Middle frontal gyrus (tissue), 1 donor: Measurements from ENCODE around the gene PIP5K1C.
"Not testable (repeated sequence)": the region's sequence is repeated elsewhere in the genome, so short reads cannot be mapped to it uniquely, and the experiment has no call there.

Experiments used
- DNase-seq: peaks from one replicate; pipeline ENCODE4 v3.0.0-alpha.2; 2015; ENCODE audit warnings: low spot score; ENCODE audit errors: extremely low spot score

The PIP5K1C gene

DNA sequence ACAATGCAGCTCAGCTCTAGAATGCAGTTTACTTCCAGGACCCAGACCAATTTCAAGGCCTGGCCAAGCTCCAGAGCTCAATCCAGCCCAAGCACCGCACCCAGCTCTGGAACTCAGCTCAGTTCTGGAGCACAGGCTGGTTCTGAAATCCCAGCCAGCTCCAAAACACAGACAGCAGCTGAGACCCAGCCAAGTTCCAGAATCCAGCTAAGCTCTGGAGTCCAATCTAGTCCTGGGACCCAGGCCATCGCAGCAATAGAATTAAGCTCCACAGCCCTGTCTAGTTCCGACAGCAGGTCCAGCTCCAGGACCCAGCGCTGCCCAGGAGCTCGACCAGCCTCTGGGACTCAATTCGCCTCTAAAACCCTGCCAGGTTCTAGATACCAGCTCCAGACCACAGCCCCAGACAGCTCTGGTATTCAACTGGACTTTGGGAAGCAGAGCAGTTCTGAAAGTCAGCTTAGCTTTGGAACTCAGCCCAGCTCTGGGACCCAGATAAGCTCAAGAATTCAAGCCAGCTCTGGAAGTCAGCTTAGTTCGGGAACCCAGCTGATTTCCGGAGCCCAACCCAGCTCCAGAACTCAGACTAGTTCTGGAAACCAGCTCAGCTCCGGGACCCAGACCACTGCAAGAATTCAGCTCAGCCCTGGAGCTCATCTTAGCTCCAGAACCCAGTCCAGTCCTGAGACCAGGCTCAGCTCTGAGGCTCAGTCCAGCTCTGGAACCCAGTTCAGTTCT is 108.2 kb downstream of the PIP5K1C start:
- DNase-seq, result no peak

DNA sequence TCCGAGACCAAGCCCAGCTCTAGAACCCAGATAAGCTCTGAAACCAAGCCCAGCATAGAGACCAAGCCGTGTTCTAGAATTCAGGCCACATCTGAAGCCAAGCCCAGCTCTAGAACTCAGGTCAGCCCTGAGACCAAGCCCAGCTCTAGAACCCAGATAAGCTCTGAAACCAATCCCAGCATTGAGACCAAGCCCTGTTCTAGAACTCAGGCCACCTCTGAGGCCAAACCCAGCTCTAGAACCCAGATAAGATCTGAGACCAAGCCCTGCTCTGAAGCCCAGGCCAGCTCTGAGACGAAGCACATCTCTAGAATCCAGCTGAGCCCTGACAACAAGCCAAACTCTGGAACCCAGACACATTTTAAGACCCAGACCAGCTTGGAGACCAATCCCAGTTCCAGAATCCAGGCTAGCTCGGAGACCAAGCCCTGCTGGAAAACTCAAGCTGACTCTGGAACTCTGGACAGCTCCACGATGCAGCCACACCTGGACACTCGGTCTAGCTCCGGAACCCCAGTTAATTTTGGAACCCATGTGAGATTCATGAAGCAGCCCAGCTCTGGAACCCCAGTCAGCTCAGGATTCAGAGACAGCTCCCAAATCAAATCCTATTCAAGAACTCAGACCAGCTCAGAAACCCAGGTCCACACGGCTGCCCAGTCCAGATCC is 109.1 kb downstream of the PIP5K1C start:
- no peak for DNase-seq

DNA sequence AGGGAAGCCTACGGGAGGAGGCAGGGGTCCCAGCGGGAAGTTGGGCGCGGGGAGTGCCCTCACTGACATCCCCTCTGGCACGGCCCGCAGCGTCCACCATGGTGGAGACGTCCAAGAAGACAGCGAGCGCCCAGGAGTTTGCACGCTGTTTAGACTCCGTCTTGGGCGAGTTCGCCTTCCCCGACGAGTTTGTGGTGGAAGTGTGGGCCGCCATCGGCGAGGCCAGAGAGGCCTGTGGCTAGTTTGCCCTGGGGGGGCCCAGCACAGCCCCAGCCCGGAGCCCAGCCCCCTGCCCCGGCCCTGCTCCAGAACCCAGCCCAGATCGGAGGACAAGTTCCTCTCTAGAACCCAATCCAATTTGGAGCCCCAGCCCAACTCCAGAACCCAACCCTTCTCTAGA is 110.3 kb downstream of the PIP5K1C start:
- DNase-seq, result no peak

DNA sequence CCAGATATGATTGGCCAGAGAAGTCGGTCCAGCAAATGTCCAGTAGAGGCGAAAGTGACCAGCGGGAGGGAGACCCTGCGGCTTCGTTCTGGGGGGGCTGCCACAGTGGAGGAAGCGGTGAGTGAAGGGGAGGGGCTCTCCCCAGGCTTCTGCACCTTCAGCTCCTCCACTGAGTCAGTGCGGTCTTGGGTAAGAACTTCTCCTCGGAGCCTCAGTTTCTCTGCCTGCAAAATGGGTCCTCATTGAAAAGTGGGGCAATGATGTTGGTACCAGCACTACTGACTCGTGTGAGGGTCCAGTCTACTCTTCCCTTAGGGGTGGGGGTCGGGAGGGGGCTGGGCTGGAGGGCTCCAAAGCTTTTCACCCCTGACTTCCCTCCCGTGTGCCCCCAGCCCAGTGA is 110.8 kb downstream of the PIP5K1C start:
- DNase-seq, result no peak

DNA sequence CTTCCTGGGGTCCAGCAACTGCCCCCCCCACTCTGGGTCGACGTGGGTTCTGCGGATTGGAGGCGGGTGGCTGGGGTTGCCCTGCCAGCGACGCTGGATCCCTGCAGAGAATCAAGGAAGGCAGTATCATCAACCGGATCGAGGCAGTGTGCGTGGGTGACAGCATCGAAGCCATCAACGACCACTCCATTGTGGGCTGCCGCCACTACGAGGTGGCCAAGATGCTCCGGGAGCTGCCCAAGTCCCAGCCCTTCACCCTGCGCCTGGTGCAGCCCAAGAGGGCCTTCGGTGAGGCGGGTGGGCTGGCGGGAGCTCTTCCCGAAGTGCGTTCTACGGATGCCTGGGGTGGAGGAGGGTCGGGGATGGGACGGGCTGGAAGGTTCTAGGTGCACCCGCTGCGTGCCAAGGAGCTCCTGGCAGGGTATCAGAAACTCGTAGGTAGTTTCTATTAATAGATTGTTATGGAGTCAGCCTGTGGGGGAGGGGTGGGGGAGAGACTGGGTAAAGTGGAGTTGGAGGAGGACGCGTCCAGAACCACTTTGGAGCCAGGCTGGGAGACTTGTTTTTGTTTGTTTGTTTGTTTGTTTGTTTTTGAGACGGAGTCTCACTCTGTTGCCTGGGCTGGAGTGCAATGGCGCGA is 113.4 kb downstream of the PIP5K1C start:
- DNase-seq, result no peak

DNA sequence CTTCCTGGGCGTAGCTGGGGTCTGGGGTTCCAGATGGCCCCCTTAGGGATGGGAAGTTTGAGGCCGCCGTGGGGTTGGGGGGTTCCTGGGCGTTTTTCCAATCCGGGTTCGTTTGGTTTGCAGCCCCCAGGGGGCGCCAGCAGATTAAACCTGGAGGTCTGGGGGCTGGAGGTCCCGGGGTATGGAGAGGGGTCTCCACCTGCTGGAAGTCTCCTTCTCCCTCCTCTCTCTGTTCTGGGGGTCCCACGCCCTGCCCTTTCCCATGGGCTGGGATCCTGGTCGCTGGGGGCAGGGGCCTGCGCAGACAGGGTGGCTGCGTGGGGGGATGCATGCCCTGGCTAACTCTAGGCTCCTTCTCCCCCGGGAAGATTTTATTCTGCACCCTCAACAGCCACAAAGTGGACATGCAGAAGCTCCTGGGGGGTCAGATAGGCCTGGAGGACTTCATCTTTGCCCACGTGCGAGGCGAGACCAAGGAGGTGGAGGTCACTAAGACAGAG is 114.1 kb downstream of the PIP5K1C start:
- DNase-seq, result no peak

DNA sequence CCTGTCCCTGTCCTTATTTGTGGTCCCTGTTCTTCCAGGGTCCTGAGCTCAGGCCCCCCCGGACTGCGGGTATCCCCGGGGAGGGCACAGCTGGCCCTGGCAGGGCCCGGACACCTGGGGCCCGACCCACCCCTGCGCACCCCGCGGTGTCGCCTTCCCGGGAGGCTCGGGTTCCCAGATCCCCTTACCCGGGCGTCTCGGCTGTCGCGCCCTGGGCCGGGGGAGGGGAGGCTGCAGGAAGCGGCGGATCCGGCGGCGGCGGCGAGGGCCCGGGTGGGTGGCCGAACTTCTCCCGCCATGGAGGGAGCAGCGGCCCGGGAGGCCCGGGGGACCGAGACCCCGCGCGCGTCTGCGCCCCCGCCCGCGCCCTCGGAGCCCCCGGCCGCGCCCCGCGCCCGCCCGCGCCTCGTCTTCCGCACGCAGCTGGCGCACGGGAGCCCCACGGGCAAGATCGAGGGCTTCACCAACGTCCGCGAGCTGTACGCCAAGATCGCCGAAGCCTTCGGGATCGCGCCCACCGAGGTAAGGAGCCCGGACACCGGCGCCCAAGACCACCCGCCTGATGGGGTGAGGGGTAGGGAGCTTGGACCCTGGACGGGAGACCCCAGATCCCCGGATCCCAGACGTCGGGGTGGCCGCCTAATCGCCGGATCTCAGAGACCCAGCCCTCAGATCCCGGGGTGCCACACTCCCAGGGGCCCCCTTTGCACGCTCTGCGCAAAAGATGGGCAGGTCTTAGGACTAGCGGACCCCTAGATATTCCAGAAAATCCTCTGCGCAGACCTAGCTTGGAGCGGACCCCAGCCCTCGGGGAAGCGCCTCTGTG is 114.8 kb downstream of the PIP5K1C start, which contains the start of gene GIPC3:
GIPC3 (plus strand) TSS at position 178 of the 826 bp plus-strand sequence; CDS start at position 298, 120 bp downstream.
- DNase-seq, result no peak

DNA sequence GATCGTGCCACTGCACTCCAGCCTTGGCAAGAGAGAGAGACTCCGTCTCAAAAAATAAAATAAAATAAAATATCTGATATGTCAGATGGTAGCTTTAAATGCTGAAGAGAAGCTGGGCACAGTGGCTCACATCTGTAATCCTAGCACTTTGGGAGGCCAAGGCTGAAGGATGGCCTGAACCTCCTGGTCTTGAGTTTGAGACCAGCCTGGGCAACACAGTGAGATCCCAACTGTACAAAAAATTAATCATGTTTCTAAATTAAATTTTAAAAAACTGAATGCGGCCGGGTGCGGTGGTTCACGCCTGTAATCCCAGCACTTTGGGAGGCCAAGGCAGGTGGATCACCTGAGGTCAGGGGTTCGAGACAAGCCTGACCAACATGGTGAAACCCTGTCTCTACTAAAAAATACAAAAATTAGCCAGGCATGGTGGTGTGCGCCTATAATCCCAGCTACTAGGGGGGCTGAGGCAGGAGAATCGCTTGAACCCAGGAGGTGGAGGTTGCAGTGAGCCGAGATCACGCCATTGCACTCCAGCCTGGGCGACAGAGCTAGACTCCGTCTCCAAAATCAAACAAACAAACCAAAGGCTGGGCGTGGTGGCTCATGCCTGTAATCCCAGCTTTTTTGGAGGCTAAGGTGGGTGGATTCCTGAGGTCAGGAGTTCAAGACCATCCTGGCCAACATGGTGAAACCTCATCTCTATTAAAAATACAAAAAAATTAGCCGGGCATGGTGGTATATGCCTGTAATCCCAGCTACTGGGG is 116.0 kb downstream of the PIP5K1C start:
- not testable (repeated sequence) for DNase-seq

DNA sequence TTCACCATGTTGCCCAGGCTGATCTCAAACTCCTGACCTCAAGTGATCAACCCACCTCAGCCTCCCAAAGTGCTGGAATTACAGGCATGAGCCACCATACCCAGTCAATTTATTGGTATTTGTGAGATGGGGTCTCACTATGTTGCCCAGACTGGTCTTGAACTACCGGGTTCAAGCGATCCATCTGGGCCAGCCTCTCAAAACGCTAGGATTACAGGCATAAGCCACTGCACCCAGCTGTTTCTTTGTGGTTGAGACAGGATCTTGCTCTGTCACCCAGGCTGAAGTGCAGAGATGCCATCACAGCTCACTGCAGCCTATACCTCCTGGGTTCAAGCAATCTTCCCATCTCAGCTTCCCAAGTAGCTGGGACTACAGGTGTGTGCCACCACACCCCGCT is 118.5 kb downstream of the PIP5K1C start:
- not testable (repeated sequence) for DNase-seq
